Stromal cell of bone marrow (primary cell): Measurements from ENCODE around the gene VN1R4.
"Not testable (repeated sequence)": the region's sequence is repeated elsewhere in the genome, so short reads cannot be mapped to it uniquely, and the experiment has no call there.

Source experiments
- DNase-seq: peaks from one replicate; pipeline ENCODE4 v3.0.0-alpha.2; 2012; ENCODE audit warnings: low read depth

VN1R4 gene

GRCh38 chr19:53267623-53268022, at the start of gene VN1R4:
Gene VN1R4 (minus strand): TSS chr19:53267723. CDS start chr19:53267665, 58 bp downstream.
- not testable (repeated sequence) for DNase-seq

GRCh38 chr19:53311897-53312296, 44.4 kb upstream of the VN1R4 start:
- no peak for DNase-seq

GRCh38 chr19:53311044-53311443, 43.5 kb upstream of the VN1R4 start:
- DNase-seq: no peak

- DNase-seq: no peak
These were observed 40.9 kb upstream of the VN1R4 start for GRCh38 chr19:53308339-53308811.

GRCh38 chr19:53301341-53301740, 33.8 kb upstream of the VN1R4 start:
- DNase-seq: not testable (repeated sequence)

- DNase-seq: no peak
These were observed 27.4 kb upstream of the VN1R4 start for GRCh38 chr19:53294786-53295441.

GRCh38 chr19:53290758-53291549, 23.4 kb upstream of the VN1R4 start:
- DNase-seq: no peak

- no peak for DNase-seq
These were observed 17.6 kb upstream of the VN1R4 start for GRCh38 chr19:53285087-53285486.

GRCh38 chr19:53281947-53282346, 14.4 kb upstream of the VN1R4 start:
- DNase-seq: not testable (repeated sequence)

GRCh38 chr19:53275480-53275879, 8.0 kb upstream of the VN1R4 start:
- no peak for DNase-seq

- no peak for DNase-seq
These were observed 4.5 kb upstream of the VN1R4 start for GRCh38 chr19:53272044-53272443.

GRCh38 chr19:53269861-53270260, 2.3 kb upstream of the VN1R4 start:
- not testable (repeated sequence) for DNase-seq

- not testable (repeated sequence) for DNase-seq
These were observed 9.7 kb downstream of the VN1R4 start, which contains the start of gene VN1R2 for GRCh38 chr19:53257715-53258342. Gene VN1R2 (plus strand): TSS chr19:53258292. CDS start chr19:53258376, 84 bp downstream.

GRCh38 chr19:53254411-53255341, 12.8 kb downstream of the VN1R4 start, which contains the start of gene ZNF677:
Gene ZNF677 (minus strand): TSS chr19:53254873. CDS start chr19:53251550, 3,323 bp downstream.
- DNase-seq: peak; percentile 74

GRCh38 chr19:53246498-53246897, 21.0 kb downstream of the VN1R4 start:
- DNase-seq: no peak

- no peak for DNase-seq
These were observed 30.3 kb downstream of the VN1R4 start for GRCh38 chr19:53237114-53237777.

- DNase-seq: no peak
These were observed 42.9 kb downstream of the VN1R4 start for GRCh38 chr19:53224606-53225005.

GRCh38 chr19:53222716-53223115, 44.8 kb downstream of the VN1R4 start:
- DNase-seq: not testable (repeated sequence)
